H1 (cell line): ENCODE data around the gene FOXC1. TPM values are rescaled to one million over a fixed set of nuclear protein-coding genes. Genes with fewer than 3 reads are reported as not detected.

Source experiments
- EGR1 ChIP-seq: IDR thresholded peaks from 2 replicates; pipeline ENCODE4 v1.6.1; 2011; ENCODE audit warnings: low read depth, low read length, borderline replicate concordance
- JUN ChIP-seq: IDR thresholded peaks from 2 replicates; pipeline ENCODE4 v1.6.1; 2011; ENCODE audit warnings: low read depth, mild to moderate bottlenecking, improper control_type of control experiment, low read length
- KDM1A ChIP-seq: fragments of 200-600, 300-600 bp; sonication (generic); IDR thresholded peaks from 2 replicates; pipeline ENCODE4 v1.7.1; 2016; ENCODE audit warnings: mild to moderate bottlenecking, low read length, borderline replicate concordance
- MAFK ChIP-seq: IDR thresholded peaks from 2 replicates; pipeline ENCODE4 v1.6.1; 2012; ENCODE audit warnings: low read depth, mild to moderate bottlenecking, improper control_type of control experiment, low read length
- POLR2A ChIP-seq, 2 experiments: IDR thresholded peaks; 1 replicate in 1 of 2; 2 replicates in 1 of 2; pipeline ENCODE4 v1.6.1; 2011; ENCODE audit warnings: low read depth in 2 of 2, low read length in 2 of 2, mild to moderate bottlenecking in 2 of 2; ENCODE audit errors: control extremely low read depth in 1 of 2
- SAP30 ChIP-seq: fragments of 300-600 bp; sonication (generic); IDR thresholded peaks from 2 replicates; pipeline ENCODE4 v1.7.1; 2012; ENCODE audit warnings: low read length, moderate library complexity, mild to moderate bottlenecking, inconsistent platforms; ENCODE audit not compliant: insufficient read depth, insufficient replicate concordance
- TAF1 ChIP-seq: IDR thresholded peaks from 2 replicates; pipeline ENCODE4 v1.6.1; 2011; ENCODE audit warnings: mild to moderate bottlenecking, low read depth, low read length
- polyA plus RNA-seq, 7 experiments: library from polyadenylated mRNA; depleted of rRNA in 3 of 7; stranded (reverse) in 5 of 7; unstranded in 2 of 7; fragments of >200 nt in 5 of 7; fragments of 200-250 nt in 2 of 7; gene quantifications; 1 replicate in 5 of 7; 2 replicates in 1 of 7; 4 replicates in 1 of 7; pipeline versions ENCODE4 v1.2.1 to v1.2.3, GENCODE V29; 2011 to 2013; ENCODE audit warnings: missing spikeins in 2 of 7, mixed read lengths in 2 of 7
- total RNA-seq: library from RNA; stranded (reverse); fragmentation: NEBNext Ultra II Directional; extraction: Animal tissue kit (Norgen Biotek cat#: 25700); gene quantifications from 2 replicates; pipeline ENCODE4 v1.2.1, GENCODE V29; 2021
- TF ChIP-seq, protein P1 (sequence below): IDR thresholded peaks from 2 replicates; pipeline ENCODE4 v1.6.1; 2012; ENCODE audit warnings: inconsistent platforms

FOXC1 gene
- total and polyA plus RNA-seq, 2 of the 8 experiments (the other 6 are each of a cell fraction or from before 2014, with no cell fraction given) = 0.22 TPM; not detected in 1

DNA sequence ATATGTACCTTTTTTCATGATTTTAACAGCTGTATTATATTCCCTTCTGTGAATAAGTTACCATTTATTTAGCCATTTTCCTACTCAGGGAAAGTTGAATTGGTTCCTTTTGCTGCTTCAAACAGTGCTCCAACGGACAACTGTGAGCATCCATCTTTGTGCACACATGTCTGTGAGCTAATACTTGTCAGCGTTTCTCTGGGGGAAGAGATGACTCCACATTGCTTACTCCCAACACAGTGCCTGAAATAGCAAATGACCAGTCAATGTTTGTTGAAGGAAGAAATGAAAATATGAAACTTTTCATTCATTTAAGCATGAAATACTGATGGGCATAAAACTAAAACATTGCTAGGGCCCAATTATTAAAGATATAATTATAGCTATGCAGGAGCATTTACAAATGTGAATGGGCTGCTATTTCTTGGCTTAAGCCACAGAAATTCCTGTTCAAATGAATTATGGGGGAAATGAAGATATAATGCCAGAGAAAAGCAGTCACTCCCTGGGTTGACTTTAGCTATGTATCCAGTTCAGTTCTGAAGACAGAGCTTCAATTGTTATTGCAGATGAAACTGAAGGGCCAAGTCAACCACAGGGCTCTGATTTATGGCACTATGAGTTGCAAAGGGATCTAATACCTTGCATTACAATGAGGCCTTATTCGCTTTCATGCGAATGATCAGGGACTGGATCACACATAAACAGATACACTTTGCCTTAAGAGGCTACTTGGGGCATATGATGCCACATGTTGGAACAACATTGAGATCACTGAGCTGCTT is 47.4 kb upstream of the FOXC1 start (continued):
- TF ChIP-seq SAP30 (no peak), JUN (no peak), MAFK (no peak), TAF1 (no peak), POLR2A (IDR thresholded peaks at IDR 0.05; ENCODE audit: control extremely low read depth in 1 of 2, low read depth in 2 of 2, low read length in 2 of 2) (no peak), KDM1A (no peak), EGR1 (no peak)
- TF ChIP-seq, protein P1, sequence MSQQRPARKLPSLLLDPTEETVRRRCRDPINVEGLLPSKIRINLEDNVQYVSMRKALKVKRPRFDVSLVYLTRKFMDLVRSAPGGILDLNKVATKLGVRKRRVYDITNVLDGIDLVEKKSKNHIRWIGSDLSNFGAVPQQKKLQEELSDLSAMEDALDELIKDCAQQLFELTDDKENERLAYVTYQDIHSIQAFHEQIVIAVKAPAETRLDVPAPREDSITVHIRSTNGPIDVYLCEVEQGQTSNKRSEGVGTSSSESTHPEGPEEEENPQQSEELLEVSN = no peak
